Spleen (tissue), 7 donors: ENCODE results near the gene CFC1B.
"Not testable (repeated sequence)": the region's sequence is repeated elsewhere in the genome, so short reads cannot be mapped to it uniquely, and the experiment has no call there.

ENCODE experiments used
- POLR2A ChIP-seq, 3 donors: fragments of 450-650 bp; IDR thresholded peaks; one replicate each; pipeline ENCODE4 v1.5.1; 2017; ENCODE audit warnings: antibody characterized with exemption in 3 of 3, mild to moderate bottlenecking in 1 of 3
- POLR2AphosphoS5 ChIP-seq, 3 donors: sonication (generic); formaldehyde crosslinking; IDR thresholded peaks; one replicate each; pipeline ENCODE4 v1.5.1; 2017; ENCODE audit warnings: antibody characterized with exemption in 3 of 3
- TF ChIP-seq, protein P1 (sequence below), 11 experiments: fragments of 200-600 bp in 7 of 11; fragments of 450-650 bp in 4 of 11; sonication (generic) in 4 of 11; IDR thresholded peaks in 8 of 11; conservative IDR thresholded peaks in 3 of 11; 1 replicate in 7 of 11; 2 replicates in 4 of 11; pipeline versions ENCODE4 v1.4.0 to v1.8.0; 2016 to 2021; ENCODE audit warnings: antibody characterized with exemption in 11 of 11, inconsistent platforms in 4 of 11, mild to moderate bottlenecking in 1 of 11
- donor health status: DM: no; HTN: no; CAD: no; lungs with moderate emphysema.
- donor health status: DM: no; HTN: no; CAD: no.
- donor health status: DM: no; HTN: no; CAD: no.

DNA sequence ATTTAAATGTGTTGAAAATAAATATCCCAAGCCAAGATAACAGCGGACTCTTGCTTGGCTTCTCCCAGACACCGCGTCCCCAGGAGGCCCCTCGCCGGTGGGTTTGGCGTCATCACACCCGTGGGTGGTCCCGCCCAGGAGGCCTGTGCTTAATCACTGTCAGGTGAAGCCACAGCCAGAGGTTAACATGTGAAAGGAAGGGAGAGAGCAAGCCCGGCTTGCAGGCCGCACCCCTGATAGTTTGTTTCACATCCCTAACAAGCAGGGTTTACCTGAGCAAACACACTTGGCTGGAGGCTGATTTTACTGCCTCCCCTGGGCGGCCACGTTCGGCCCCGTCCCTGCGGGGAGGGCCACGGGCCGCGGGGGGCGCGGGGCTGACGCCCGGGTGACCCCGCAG lies 1.4 kb downstream of the CFC1B start:
- TF ChIP-seq, protein P1, sequence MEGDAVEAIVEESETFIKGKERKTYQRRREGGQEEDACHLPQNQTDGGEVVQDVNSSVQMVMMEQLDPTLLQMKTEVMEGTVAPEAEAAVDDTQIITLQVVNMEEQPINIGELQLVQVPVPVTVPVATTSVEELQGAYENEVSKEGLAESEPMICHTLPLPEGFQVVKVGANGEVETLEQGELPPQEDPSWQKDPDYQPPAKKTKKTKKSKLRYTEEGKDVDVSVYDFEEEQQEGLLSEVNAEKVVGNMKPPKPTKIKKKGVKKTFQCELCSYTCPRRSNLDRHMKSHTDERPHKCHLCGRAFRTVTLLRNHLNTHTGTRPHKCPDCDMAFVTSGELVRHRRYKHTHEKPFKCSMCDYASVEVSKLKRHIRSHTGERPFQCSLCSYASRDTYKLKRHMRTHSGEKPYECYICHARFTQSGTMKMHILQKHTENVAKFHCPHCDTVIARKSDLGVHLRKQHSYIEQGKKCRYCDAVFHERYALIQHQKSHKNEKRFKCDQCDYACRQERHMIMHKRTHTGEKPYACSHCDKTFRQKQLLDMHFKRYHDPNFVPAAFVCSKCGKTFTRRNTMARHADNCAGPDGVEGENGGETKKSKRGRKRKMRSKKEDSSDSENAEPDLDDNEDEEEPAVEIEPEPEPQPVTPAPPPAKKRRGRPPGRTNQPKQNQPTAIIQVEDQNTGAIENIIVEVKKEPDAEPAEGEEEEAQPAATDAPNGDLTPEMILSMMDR (IDR thresholded peaks at IDR 0.05 in 8 of 11, conservative IDR thresholded peaks at IDR 0.05 in 3 of 11) = not testable (repeated sequence)
- TF ChIP-seq POLR2AphosphoS5, POLR2A (IDR thresholded peaks at IDR 0.05): not testable (repeated sequence)
